Inferior parietal cortex (tissue), 1 donor: ENCODE data around the gene SCYGR6.

Experiments used
- DNase-seq: peaks from one replicate; pipeline ENCODE4 v3.0.0-alpha.2; 2016; ENCODE audit errors: extremely low spot score

SCYGR6 gene

DNA sequence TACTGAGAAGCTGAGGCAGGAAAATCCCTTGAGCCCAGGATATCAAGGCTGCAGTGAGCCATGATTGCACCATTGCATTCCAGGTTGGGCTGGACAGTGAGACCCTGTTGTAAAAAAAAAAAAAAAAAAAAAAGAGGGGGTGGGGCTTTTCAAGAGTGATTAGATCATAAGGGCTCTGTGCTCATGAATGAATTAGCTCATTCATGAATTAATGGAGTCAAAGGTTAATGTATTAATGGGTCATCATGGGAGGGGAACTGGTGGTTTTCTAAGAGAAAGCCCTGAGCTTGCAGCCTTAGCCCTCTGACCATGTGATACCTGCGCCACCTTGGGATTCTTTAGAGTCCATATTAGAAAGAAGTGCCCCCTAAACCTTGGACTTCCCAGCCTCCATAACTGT is 11.3 kb downstream of the SCYGR6 start:
- DNase-seq, result no peak

DNA sequence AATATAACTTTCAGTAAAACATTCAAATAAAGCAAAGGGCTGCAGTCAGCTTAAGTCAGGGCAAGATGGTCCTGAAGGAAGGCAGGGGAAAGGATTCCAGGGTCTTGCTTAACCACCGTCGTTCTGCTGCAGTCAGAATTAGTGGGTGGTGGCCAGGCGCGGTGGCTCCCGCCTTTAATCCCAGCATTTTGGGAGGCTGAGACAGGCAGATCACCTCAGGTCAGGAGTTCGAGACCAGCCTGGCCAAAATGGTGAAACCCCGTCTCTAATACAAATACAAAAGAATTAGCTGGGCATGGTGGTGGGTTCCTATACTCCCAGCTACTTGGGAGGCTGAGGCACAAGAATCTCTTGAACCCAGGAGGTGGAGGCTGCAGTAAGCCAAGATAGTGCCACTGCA is 13.6 kb downstream of the SCYGR6 start:
- DNase-seq, result no peak

- DNase-seq, result no peak
These were observed 17.2 kb downstream of the SCYGR6 start for GRCh38 chr2:227707390-227707789.

DNA sequence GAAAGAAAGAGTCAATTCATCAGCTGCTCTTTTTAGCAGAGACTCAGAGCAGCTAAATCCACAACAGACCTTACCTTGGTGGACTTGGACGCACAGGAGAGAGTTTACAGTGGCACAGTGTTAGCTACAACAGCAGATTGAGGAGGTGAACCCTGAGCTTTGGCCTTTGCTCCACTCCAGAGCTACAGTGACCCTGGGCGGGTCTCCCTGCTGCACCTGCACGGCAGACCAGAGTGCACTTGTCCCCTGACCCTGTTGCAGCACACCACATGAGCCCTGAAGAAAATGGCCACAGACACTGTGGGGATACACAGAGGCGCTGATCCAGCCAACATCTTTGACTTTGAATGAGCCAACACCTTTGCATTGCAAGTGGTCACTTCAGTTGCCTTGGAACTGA is 17.7 kb downstream of the SCYGR6 start:
- DNase-seq, result no peak

- DNase-seq, result no peak
These were observed 20.6 kb downstream of the SCYGR6 start for GRCh38 chr2:227703961-227704360.

GRCh38 chr2:227703280-227703732 is 21.3 kb downstream of the SCYGR6 start:
- DNase-seq, result no peak

- no peak for DNase-seq
These were observed 23.0 kb downstream of the SCYGR6 start for GRCh38 chr2:227701556-227701955.

DNA sequence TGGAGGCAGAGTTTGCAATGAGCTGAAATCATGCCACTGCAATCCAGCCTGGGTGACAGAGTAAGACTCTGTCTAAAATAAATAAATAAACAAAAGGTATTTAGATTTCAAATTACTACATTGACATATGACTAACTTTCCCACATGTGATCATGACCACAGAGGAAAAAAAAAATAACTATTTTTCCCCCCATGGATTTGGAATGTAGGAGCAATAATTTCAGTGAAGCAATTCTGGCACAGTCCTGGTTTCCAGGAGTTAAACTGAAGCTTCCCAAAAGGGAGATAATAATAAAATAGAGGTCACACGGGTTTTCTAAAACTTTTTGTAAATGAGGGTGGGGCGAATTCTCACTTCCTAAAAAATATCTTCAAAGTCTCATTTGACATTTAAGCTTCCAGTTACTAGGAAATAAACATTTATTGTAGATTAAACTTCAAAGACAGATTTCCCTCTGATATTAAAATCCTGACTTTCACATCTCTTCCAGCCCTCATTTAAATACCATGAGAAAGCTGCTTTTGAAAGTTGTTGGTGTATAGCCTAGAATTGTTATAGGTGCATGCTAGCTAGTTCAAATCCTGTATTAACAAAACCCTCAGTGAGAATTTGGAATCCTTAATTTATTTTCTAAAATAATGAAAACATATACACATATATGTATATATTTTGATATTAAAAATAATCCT is 27.4 kb downstream of the SCYGR6 start:
- no peak for DNase-seq

GRCh38 chr2:227687189-227687588 is 37.4 kb downstream of the SCYGR6 start:
- DNase-seq, result no peak

- no peak for DNase-seq
These were observed 40.3 kb downstream of the SCYGR6 start for GRCh38 chr2:227684258-227684657.

DNA sequence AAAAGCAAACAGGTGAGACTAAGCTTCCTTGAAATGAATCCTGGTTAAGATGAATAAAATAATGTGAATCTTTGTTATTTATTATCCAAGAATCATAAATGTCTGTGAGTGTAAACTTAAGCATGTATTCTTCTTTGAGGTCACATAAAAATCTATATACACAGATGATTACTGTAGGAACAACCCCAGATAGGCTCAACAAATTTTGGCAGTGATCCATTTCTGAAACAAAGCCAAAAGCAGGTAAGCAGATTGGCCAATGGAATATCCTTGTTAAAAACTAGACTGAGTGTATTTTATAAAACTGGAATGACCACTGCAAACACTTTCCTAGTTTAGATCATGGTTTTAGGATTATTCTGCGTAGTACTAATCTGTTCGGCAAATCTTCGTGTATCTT is 46.6 kb downstream of the SCYGR6 start:
- no peak for DNase-seq

GRCh38 chr2:227674485-227674884 is 50.1 kb downstream of the SCYGR6 start:
- no peak for DNase-seq
